ENCODE data around the gene ZFP1. TPM values are rescaled to one million over a fixed set of nuclear protein-coding genes. Genes with fewer than 3 reads are reported as not detected.

ZFP1 gene
- total and polyA plus RNA-seq, 9 of the 15 experiments (the other 6 are each of a cell fraction or from before 2014, with no cell fraction given), result 2.6 to 14.7 (median 11.6) TPM

- Histone ChIP-seq H3K79me2 (ENCODE audit: control insufficient read depth, insufficient read depth, low read length) (no peaks in the 10 kb centered on the region), H4K20me1 (replicated peaks; ENCODE audit: control insufficient read depth, insufficient read depth, low read length) (no peaks in the 10 kb centered on the region), H3K9ac (ENCODE audit: insufficient read depth in 1 of 2, low read depth in 2 of 2, low read length in 2 of 2) (0 out of 4 replicates have a peak within 1 kb of the TSS, but pooled peaks of 1 of the 2 experiments have one; percentile 18), H3K4me3 (no peak within 1 kb of the TSS), H2AFZ (ENCODE audit: low read depth, low read length) (no peak within 1 kb of the TSS), H3K36me3 (ENCODE audit: control insufficient read depth, insufficient read depth, low read length) (no peaks in the 10 kb centered on the region), H3K9me3 (replicated peaks; ENCODE audit: control insufficient read depth, insufficient read depth, low read depth, low read length) (no peaks in the 10 kb centered on the region), H3K4me2 (ENCODE audit: insufficient read depth, low read length) (no peak within 1 kb of the TSS; the same call in 1 of the 2 replicates), H3K4me1 (replicated peaks in 1 of 2; ENCODE audit: control insufficient read depth in 2 of 2, insufficient read depth in 2 of 2, low read length in 2 of 2) (peaks cover 0 to 11% of the 10 kb centered on the region in 2 experiments; a peak in 2 of 5 replicates), H3K9me1 (ENCODE audit: control insufficient read depth, insufficient read depth, low read length) (no peaks in the 10 kb centered on the region), H3K27me3 (ENCODE audit: control insufficient read depth in 2 of 2, insufficient read depth in 2 of 2, low read length in 2 of 2) (peaks cover 7% of the 10 kb centered on the region in 2 experiments; a peak in 3 of 5 replicates), H3K27ac (ENCODE audit: extremely low read depth, low read depth, low read length) (no peak within 1 kb of the TSS)
- no TSS peak for BruUV-seq (replicated peaks)
- FAIRE-seq (no peak), DNase-seq (ENCODE audit: extremely low read depth in 1 of 4, low spot score in 3 of 4) (no peak), ATAC-seq (peak; percentile 13; the same call in 2 of the 3 replicates)
- intact Hi-C loops (cut with micrococcal nuclease), result no loop called here
- WGBS (ENCODE audit: insufficient coverage, low coverage, missing lambda C conversion rate), result 36% methylated on average over 15 of the region's 19 CpGs
- ChIA-PET POLR2A (interaction anchor here (0.7 to 1.1 kb wide), 2 partner anchors 171 to 368 kb away, joined by 3 read pairs; no protein-coding TSS in a partner anchor), CTCF (ENCODE audit: low intra/inter-chr PET ratio) (no interaction called here)
- in situ Hi-C loops (cut with MboI), result loop anchor here (25.0 kb wide), 1 partner anchor 1969 kb away; the partner anchor contains the start of genes MON1B and SYCE1L
- no peak for TF ChIP-seq HDGF (IDR thresholded peaks at IDR 0.05)
Observed at GRCh38 chr16:75218256-75219076, 70.1 kb downstream of the ZFP1 start, which contains the start of gene CTRB1. CTRB1 (plus strand) TSS chr16:75218988; CDS start chr16:75219008, 20 bp downstream.

DNA sequence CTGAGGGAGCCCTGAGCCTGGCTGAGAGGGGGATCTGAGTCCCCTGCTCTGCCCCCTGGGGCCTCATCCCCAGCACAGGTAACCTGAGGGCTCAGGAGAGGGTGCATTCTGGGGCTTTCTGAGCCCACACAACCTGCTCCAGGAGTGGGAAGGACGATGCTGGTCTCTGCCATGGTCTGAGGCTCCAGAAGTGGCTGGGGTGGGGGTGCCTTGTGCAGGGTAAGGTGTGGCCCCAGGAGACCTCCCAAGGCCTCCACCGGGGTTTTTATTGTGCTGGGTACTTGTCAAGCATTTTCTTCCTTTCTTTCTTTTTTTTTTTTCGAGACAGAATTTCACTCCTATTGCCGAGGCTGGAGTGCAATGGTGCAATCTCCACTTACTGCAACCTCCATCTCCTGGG is 70.8 kb downstream of the ZFP1 start:
- no peak overlapping the region for H2AFZ ChIP-seq (ENCODE audit: low read depth, low read length)
- ATAC-seq (peak; percentile 20), DNase-seq (ENCODE audit: extremely low read depth in 1 of 4, low spot score in 3 of 4) (no peak), FAIRE-seq (no peak)
- no peaks in the 10 kb centered on the region for H3K36me3 ChIP-seq (ENCODE audit: control insufficient read depth, insufficient read depth, low read length)
- 20% methylated on average over 3 of the region's 4 CpGs for WGBS (ENCODE audit: insufficient coverage, low coverage, missing lambda C conversion rate)
- no TSS peak for BruUV-seq (replicated peaks)
- intact Hi-C loops (cut with micrococcal nuclease) (no loop called here), in situ Hi-C loops (cut with MboI) (loop anchor here (25.0 kb wide), 1 partner anchor 1968 kb away; the partner anchor contains the start of genes MON1B and SYCE1L)
- H3K79me2 ChIP-seq (ENCODE audit: control insufficient read depth, insufficient read depth, low read length), result no peaks in the 10 kb centered on the region
- no peaks in the 10 kb centered on the region for H3K9me3 ChIP-seq (replicated peaks; ENCODE audit: control insufficient read depth, insufficient read depth, low read depth, low read length)
- ChIA-PET POLR2A (no interaction called here), CTCF (ENCODE audit: low intra/inter-chr PET ratio) (no interaction called here)
- TF ChIP-seq TAL1 (IDR thresholded peaks at IDR 0.05) (no peak), CTCFL (IDR thresholded peaks at IDR 0.05; ENCODE audit: borderline replicate concordance, insufficient read depth, low read depth, low read length, poor library complexity, severe bottlenecking) (no peak)
- H3K4me2 ChIP-seq (ENCODE audit: insufficient read depth, low read length), result no peak overlapping the region
- H4K20me1 ChIP-seq (replicated peaks; ENCODE audit: control insufficient read depth, insufficient read depth, low read length), result no peaks in the 10 kb centered on the region
- H3K9me1 ChIP-seq (ENCODE audit: control insufficient read depth, insufficient read depth, low read length), result no peaks in the 10 kb centered on the region
- peaks cover 0 to 11% of the 10 kb centered on the region in 2 experiments; a peak in 1 of 5 replicates for H3K4me1 ChIP-seq (replicated peaks in 1 of 2; ENCODE audit: control insufficient read depth in 2 of 2, insufficient read depth in 2 of 2, low read length in 2 of 2)
- no peak overlapping the region for H3K9ac ChIP-seq (ENCODE audit: insufficient read depth in 1 of 2, low read depth in 2 of 2, low read length in 2 of 2)
- no peak overlapping the region for H3K4me3 ChIP-seq
- peaks cover 2 to 5% of the 10 kb centered on the region in 2 experiments; a peak in 3 of 5 replicates for H3K27me3 ChIP-seq (ENCODE audit: control insufficient read depth in 2 of 2, insufficient read depth in 2 of 2, low read length in 2 of 2)
- H3K27ac ChIP-seq (ENCODE audit: extremely low read depth, low read depth, low read length), result no peak overlapping the region

All from K562 (cell line).